HEK293 (cell line): ENCODE measurements around the gene PPP1R36.

Experiments
- CTCF ChIA-PET: fragments of 350-600 bp; formaldehyde crosslinking; extraction: SDS; loops from one replicate; lab custom pipeline; 2021; ENCODE audit warnings: antibody characterized with exemption; lab: Yijun Ruan, JAX
- POLR2A ChIA-PET: fragments of 300-600 bp; formaldehyde crosslinking; extraction: SDS; loops from one replicate; lab custom pipeline; 2020; ENCODE audit warnings: antibody characterized with exemption, inconsistent platforms; lab: Yijun Ruan, JAX
- H3K27ac ChIP-seq: fragments of 200-500 bp; sonication (Bioruptor generic); 2 replicates; pipeline ENCODE4 v1.5.1; 2014; ENCODE audit warnings: low read depth, low read length, control low read depth, inconsistent platforms; ENCODE audit errors: extremely low read depth
- H3K36me3 ChIP-seq, 2 experiments: fragments of 200-500 bp in 1 of 2; sonication (Bioruptor generic) in 1 of 2; 1 replicate in 1 of 2; 2 replicates in 1 of 2; pipeline ENCODE4 v1.5.1; 2014 to 2017; ENCODE audit warnings: inconsistent platforms in 2 of 2, low read length in 2 of 2; ENCODE audit not compliant: control insufficient read depth in 2 of 2, insufficient read depth in 1 of 2
- H3K4me1 ChIP-seq: fragments of 200-500 bp; sonication (Bioruptor generic); 2 replicates; pipeline ENCODE4 v1.5.1; 2014; ENCODE audit warnings: mild to moderate bottlenecking, low read length, inconsistent platforms; ENCODE audit not compliant: control insufficient read depth, insufficient read depth
- H3K4me3 ChIP-seq: 2 replicates; pipeline ENCODE4 v1.5.1; 2011; ENCODE audit warnings: low read depth, mild to moderate bottlenecking, control low read depth, low read length, moderate library complexity
- H3K9me3 ChIP-seq: fragments of 200-500 bp; sonication (Bioruptor generic); 2 replicates; pipeline ENCODE4 v1.5.1; 2014; ENCODE audit warnings: low read depth, low read length, inconsistent platforms; ENCODE audit not compliant: control insufficient read depth, insufficient read depth
- HOXD13 ChIP-seq: sonication (generic); formaldehyde crosslinking; IDR thresholded peaks from 2 replicates; pipeline ENCODE4 v1.8.0; 2022; ENCODE audit warnings: missing genetic modification reagents, borderline replicate concordance
- IKZF3 ChIP-seq: fragments of 450-650 bp; IDR thresholded peaks from 2 replicates; pipeline ENCODE4 v1.5.0; 2018; ENCODE audit warnings: missing biosample characterization, mild to moderate bottlenecking, missing genetic modification characterization, moderate library complexity
- KLF16 ChIP-seq: fragments of 450-650 bp; formaldehyde crosslinking; IDR thresholded peaks from 2 replicates; pipeline ENCODE4 v1.5.1; 2017; ENCODE audit warnings: missing biosample characterization, missing genetic modification characterization
- MEIS1 ChIP-seq: sonication (generic); formaldehyde crosslinking; IDR thresholded peaks from 2 replicates; pipeline ENCODE4 v1.8.1; 2022; ENCODE audit warnings: missing genetic modification reagents, mild to moderate bottlenecking, borderline replicate concordance
- PRDM1 ChIP-seq: fragments of 450-650 bp; formaldehyde crosslinking; IDR thresholded peaks from 2 replicates; pipeline ENCODE4; 2016; ENCODE audit warnings: missing biosample characterization, missing genetic modification characterization
- RBAK ChIP-seq: fragments of 450-650 bp; formaldehyde crosslinking; IDR thresholded peaks from 2 replicates; pipeline ENCODE4 v1.5.1; 2016; ENCODE audit warnings: missing biosample characterization, missing genetic modification characterization
- SALL2 ChIP-seq: fragments of 450-650 bp; formaldehyde crosslinking; IDR thresholded peaks from 2 replicates; pipeline ENCODE4 v1.5.0; 2017; ENCODE audit warnings: missing biosample characterization, mild to moderate bottlenecking, missing genetic modification characterization, borderline replicate concordance
- SP7 ChIP-seq: fragments of 450-650 bp; formaldehyde crosslinking; IDR thresholded peaks from 2 replicates; pipeline ENCODE4 v1.5.1; 2016; ENCODE audit warnings: missing biosample characterization, missing genetic modification characterization
- YY1 ChIP-seq: fragments of 450-650 bp; formaldehyde crosslinking; IDR thresholded peaks from 2 replicates; pipeline ENCODE4 v1.5.1; 2018; ENCODE audit warnings: missing biosample characterization, missing genetic modification characterization
- ZBTB21 ChIP-seq: fragments of 450-650 bp; formaldehyde crosslinking; IDR thresholded peaks from 2 replicates; pipeline ENCODE4 v1.5.1; 2017; ENCODE audit warnings: missing biosample characterization, missing genetic modification characterization
- ZNF19 ChIP-seq: fragments of 450-650 bp; formaldehyde crosslinking; IDR thresholded peaks from 2 replicates; pipeline ENCODE4; 2016; ENCODE audit warnings: missing biosample characterization, missing genetic modification characterization, low read depth
- ZNF335 ChIP-seq: fragments of 450-650 bp; formaldehyde crosslinking; conservative IDR thresholded peaks from 2 replicates; pipeline ENCODE4 v1.5.1; 2016; ENCODE audit warnings: missing biosample characterization, missing genetic modification characterization
- ZNF350 ChIP-seq: fragments of 450-650 bp; formaldehyde crosslinking; IDR thresholded peaks from 2 replicates; pipeline ENCODE4 v1.5.0; 2017; ENCODE audit warnings: missing biosample characterization, mild to moderate bottlenecking, missing genetic modification characterization
- ZNF37A ChIP-seq: fragments of 450-650 bp; IDR thresholded peaks from 2 replicates; pipeline ENCODE4 v1.5.1; 2018; ENCODE audit warnings: missing biosample characterization, missing genetic modification characterization
- ZNF423 ChIP-seq: fragments of 450-650 bp; formaldehyde crosslinking; IDR thresholded peaks from 2 replicates; pipeline ENCODE4 v1.5.1; 2016; ENCODE audit warnings: missing biosample characterization, missing genetic modification characterization
- ZNF548 ChIP-seq: fragments of 450-650 bp; formaldehyde crosslinking; IDR thresholded peaks from 2 replicates; pipeline ENCODE4 v1.5.1; 2016; ENCODE audit warnings: missing biosample characterization, missing genetic modification characterization
- ZNF558 ChIP-seq: fragments of 450-650 bp; formaldehyde crosslinking; IDR thresholded peaks from 2 replicates; pipeline ENCODE4 v1.5.1; 2016; ENCODE audit warnings: missing biosample characterization, missing genetic modification characterization
- ZNF76 ChIP-seq: fragments of 450-650 bp; formaldehyde crosslinking; IDR thresholded peaks from 2 replicates; pipeline ENCODE4; 2016; ENCODE audit warnings: low read depth, missing biosample characterization, missing genetic modification characterization, borderline replicate concordance
- ZNF791 ChIP-seq: fragments of 450-650 bp; formaldehyde crosslinking; IDR thresholded peaks from 2 replicates; pipeline ENCODE4 v1.5.1; 2016; ENCODE audit warnings: missing biosample characterization, missing genetic modification characterization
- ZNF843 ChIP-seq: fragments of 450-650 bp; formaldehyde crosslinking; IDR thresholded peaks from 2 replicates; pipeline ENCODE4 v1.5.1; 2016; ENCODE audit warnings: missing biosample characterization, missing genetic modification characterization
- TF ChIP-seq, protein P1 (sequence below): fragments of 450-650 bp; formaldehyde crosslinking; IDR thresholded peaks from 2 replicates; pipeline ENCODE4 v1.5.1; 2017; ENCODE audit warnings: missing biosample characterization, missing genetic modification characterization
- TF ChIP-seq, protein P2 (sequence below): fragments of 450-650 bp; formaldehyde crosslinking; IDR thresholded peaks from 2 replicates; pipeline ENCODE4 v1.5.1; 2016; ENCODE audit warnings: missing biosample characterization, missing genetic modification characterization

The PPP1R36 gene

DNA sequence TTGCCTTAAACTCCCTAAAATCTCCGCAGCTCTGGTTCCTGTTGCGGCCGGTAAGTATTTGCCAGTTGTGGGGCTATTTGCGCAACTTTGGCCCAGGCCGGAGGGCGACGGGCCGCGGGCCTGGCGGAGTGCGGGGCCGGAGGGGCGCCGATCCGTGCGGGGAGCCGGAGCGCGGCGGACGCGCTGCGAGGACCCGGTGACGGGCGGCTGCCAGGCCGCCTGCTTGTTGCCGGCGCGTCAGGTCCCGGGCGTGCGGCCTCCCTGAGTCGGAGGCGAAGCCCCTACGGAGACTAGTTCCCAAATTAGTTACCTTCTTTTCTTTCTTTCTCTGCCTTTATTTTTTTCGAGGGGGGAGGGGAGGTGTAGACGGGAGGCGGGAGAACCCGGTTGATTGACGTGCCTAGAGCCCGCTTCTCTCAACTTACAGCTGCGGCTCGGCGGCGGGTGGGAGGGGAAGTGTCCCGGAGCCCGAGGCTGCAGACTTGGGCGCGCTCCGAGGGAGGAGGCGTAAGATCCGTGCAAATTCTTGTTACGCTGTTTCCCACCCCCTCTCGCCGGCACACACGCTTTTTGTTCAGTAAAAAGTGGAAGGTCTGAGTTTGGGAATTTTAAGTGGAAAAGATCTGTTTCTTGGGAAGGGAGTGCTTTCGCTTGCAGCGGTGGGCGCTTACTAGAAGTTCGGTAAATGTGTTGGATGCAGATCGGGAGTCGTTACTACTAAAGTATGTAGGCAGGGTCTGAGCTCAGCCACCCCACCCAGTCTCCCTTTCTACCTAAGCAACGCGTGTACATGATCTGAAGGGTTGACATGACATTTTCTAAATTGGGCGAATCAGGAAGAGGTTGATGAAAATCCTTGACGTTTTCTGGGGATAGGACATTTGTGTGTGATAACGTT is 44.6 kb upstream of the PPP1R36 start (continued):
- no peak for TF ChIP-seq MEIS1 (CRISPR knock-in tag)
- no peak for TF ChIP-seq ZNF37A
- TF ChIP-seq, protein P1, sequence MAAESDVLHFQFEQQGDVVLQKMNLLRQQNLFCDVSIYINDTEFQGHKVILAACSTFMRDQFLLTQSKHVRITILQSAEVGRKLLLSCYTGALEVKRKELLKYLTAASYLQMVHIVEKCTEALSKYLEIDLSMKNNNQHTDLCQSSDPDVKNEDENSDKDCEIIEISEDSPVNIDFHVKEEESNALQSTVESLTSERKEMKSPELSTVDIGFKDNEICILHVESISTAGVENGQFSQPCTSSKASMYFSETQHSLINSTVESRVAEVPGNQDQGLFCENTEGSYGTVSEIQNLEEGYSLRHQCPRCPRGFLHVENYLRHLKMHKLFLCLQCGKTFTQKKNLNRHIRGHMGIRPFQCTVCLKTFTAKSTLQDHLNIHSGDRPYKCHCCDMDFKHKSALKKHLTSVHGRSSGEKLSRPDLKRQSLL (tag by site-specific recombination), result no peak
- TF ChIP-seq ZNF548 (tag by site-specific recombination), result no peak
- TF ChIP-seq, protein P2, sequence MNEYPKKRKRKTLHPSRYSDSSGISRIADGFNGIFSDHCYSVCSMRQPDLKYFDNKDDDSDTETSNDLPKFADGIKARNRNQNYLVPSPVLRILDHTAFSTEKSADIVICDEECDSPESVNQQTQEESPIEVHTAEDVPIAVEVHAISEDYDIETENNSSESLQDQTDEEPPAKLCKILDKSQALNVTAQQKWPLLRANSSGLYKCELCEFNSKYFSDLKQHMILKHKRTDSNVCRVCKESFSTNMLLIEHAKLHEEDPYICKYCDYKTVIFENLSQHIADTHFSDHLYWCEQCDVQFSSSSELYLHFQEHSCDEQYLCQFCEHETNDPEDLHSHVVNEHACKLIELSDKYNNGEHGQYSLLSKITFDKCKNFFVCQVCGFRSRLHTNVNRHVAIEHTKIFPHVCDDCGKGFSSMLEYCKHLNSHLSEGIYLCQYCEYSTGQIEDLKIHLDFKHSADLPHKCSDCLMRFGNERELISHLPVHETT (tag by site-specific recombination), result no peak
- TF ChIP-seq KLF16 (tag by site-specific recombination), result no peak
- TF ChIP-seq YY1 (tag by site-specific recombination), result no peak
- no peak for TF ChIP-seq ZNF843
- TF ChIP-seq ZNF423, result no peak
- TF ChIP-seq SALL2 (tag by site-specific recombination), result no peak
- TF ChIP-seq ZNF791, result no peak
- no peak for TF ChIP-seq ZNF19 (tag by site-specific recombination)
- no peak for TF ChIP-seq ZNF350 (tag by site-specific recombination)
- no peak for TF ChIP-seq ZNF558 (tag by site-specific recombination)
- peak; percentile 94 for TF ChIP-seq ZNF335
- no peak for TF ChIP-seq ZBTB21 (tag by site-specific recombination)
- no peak for TF ChIP-seq RBAK (tag by site-specific recombination)
- no peak for TF ChIP-seq HOXD13 (CRISPR knock-in tag)

DNA sequence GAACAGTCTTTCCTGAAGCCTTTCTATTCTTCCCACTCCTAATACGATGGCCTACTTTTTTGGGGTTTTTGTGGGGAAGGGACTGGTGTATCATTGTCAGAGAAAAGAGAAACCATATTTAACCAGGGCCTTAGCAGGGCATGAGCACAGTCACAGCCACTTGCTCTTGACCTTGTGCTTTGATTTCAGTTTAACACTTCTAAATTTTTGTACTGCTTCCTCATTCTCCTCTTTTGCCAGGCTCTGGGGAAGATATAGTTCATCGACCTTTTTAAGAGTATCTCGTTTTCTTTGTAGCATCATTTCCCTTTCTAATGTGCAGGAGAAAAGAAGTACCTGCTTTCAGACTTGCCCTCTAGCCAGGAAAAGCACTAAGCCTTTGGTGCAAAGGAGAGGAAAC is 43.0 kb upstream of the PPP1R36 start:
- Histone ChIP-seq H3K4me3 (no peak overlapping the region), H3K27ac (no peak overlapping the region), H3K9me3 (no peaks in the 10 kb centered on the region), H3K4me1 (peaks cover 18% of the 10 kb centered on the region), H3K36me3 (no peaks in the 10 kb centered on the region)
- peak; percentile 51 for TF ChIP-seq PRDM1 (tag by site-specific recombination)
- TF ChIP-seq IKZF3 (tag by site-specific recombination), result no peak
- POLR2A ChIA-PET, result no interaction called here
- CTCF ChIA-PET, result no interaction called here

DNA sequence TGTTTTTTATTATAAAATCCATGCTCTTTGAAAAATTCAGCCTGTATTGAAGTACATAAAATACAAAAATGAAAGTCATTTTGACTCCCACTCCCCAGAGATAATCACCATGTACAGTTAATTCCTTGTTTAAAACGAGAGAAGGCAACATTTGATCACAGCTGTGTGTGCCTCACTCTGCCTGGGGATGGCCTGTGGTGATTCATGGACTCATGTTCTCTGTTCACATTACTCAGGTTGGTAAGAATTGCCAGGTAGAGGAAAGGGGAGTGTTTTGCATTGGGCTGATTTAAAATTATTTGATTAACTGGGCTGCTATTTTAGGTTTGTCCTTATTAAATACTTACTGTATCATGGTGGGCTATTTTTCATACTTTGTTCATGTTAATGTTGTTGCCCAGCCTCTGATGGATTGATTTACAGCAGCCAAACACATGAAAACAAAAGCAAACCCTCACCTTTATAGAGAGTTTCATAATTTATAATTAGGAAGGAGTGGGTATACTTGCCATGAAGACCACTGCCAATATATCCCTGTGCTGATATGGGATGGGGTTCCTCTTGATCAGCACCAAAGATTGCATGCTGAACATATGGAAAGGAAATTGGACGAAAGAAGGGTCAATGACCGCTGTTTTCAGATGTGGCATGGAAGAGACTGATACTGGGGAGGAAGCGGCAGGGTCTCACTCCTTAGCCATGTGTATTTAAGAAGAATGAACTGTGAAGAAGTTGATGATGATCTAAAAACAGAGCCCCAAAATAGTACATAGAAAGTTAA is 42.2 kb upstream of the PPP1R36 start:
- POLR2A ChIA-PET, result no interaction called here
- H3K27ac ChIP-seq, result no peak overlapping the region
- H3K4me1 ChIP-seq, result peaks cover 10% of the 10 kb centered on the region
- H3K36me3 ChIP-seq, result no peaks in the 10 kb centered on the region
- 0 out of 2 replicates have a peak, but pooled peaks have one; percentile 18 for TF ChIP-seq SP7 (tag by site-specific recombination)
- TF ChIP-seq ZNF76 (tag by site-specific recombination), result no peak
- TF ChIP-seq, all 188 proteins: peak for 1
- CTCF ChIA-PET, result interaction anchor here (0.6 to 1.0 kb wide), 3 partner anchors 13 to 78 kb away, joined by 3 to 4 read pairs (median 3); no protein-coding TSS in a partner anchor
- H3K9me3 ChIP-seq, result no peaks in the 10 kb centered on the region
- no peak overlapping the region for H3K4me3 ChIP-seq
